Sigmoid colon (tissue), 7 donors: ENCODE results near the gene CTSF. TPM values are rescaled to one million over a fixed set of nuclear protein-coding genes. Genes with fewer than 3 reads are reported as not detected.
"Not testable (repeated sequence)": the region's sequence is repeated elsewhere in the genome, so short reads cannot be mapped to it uniquely, and the experiment has no call there.

Source experiments
- DNase-seq: peaks from one replicate; pipeline ENCODE4 v3.0.0-alpha.2; 2019
- H3K27ac ChIP-seq, 4 donors: fragments of 200-600 bp; sonication (generic); one replicate each; pipeline ENCODE4 v1.5.1; 2016 to 2019; ENCODE audit warnings: mild to moderate bottlenecking in 1 of 4
- H3K27me3 ChIP-seq, 3 donors: fragments of 200-600 bp; sonication (generic); one replicate each; pipeline ENCODE4 v1.5.1; 2019; ENCODE audit warnings: mild to moderate bottlenecking in 1 of 3
- H3K36me3 ChIP-seq, 4 donors: fragments of 200-600 bp; sonication (generic); one replicate each; pipeline ENCODE4 v1.5.1; 2016 to 2019
- H3K4me1 ChIP-seq, 4 donors: fragments of 200-600 bp; sonication (generic); one replicate each; pipeline ENCODE4 v1.5.1; 2017 to 2019
- H3K4me3 ChIP-seq, 4 donors: fragments of 200-600 bp; sonication (generic); one replicate each; pipeline ENCODE4 v1.5.1; 2017 to 2019; ENCODE audit warnings: mild to moderate bottlenecking in 2 of 4, moderate library complexity in 1 of 4
- H3K9me3 ChIP-seq, 4 donors: fragments of 200-600 bp in 3 of 4; sonication (generic) in 3 of 4; one replicate each; pipeline versions ENCODE4 v1.5.1 to v1.6.1; 2013 to 2019
- EP300 ChIP-seq, 4 donors: sonication (generic); formaldehyde crosslinking; IDR thresholded peaks; one replicate each; pipeline ENCODE4 v1.6.1; 2017; ENCODE audit warnings: antibody characterized with exemption in 4 of 4
- POLR2A ChIP-seq, 2 donors: fragments of 450-650 bp; IDR thresholded peaks; one replicate each; pipeline ENCODE4 v1.6.1; 2016; ENCODE audit warnings: antibody characterized with exemption in 2 of 2, mild to moderate bottlenecking in 2 of 2, moderate library complexity in 2 of 2
- POLR2AphosphoS5 ChIP-seq, 4 donors: sonication (generic); formaldehyde crosslinking; IDR thresholded peaks; one replicate each; pipeline ENCODE4 v1.6.1; 2017; ENCODE audit warnings: antibody characterized with exemption in 4 of 4
- WGBS, 2 donors: extraction: QIAGEN DNeasy Blood & Tissue Kit; methylation state at CpG; one replicate each; pipeline ENCODE4 v1.1.7; 2013; 5-methylcytosine and 5-hydroxymethylcytosine counted together
- intact Hi-C: fragments of 100-400 bp; cut with DNase I; formaldehyde crosslinking; loops from one replicate; pipeline ENCODE4 v1.15.1; 2023
- polyA plus RNA-seq, 3 donors: library from polyadenylated mRNA; stranded (reverse); fragments of 200-250 nt; gene quantifications; one replicate each; pipeline ENCODE4 v1.2.3, GENCODE V29; 2013
- total RNA-seq, 4 donors: library from RNA; depleted of rRNA; stranded (reverse); fragments of >200 nt; gene quantifications; one replicate each; pipeline ENCODE4 v1.1.0, GENCODE V29; 2016
- TF ChIP-seq, protein P1 (sequence below), 4 experiments: fragments of 450-650 bp in 3 of 4; fragments of 200-600 bp in 1 of 4; IDR thresholded peaks; one replicate each; pipeline ENCODE4 v1.5.1; 2016 to 2019; ENCODE audit warnings: antibody characterized with exemption in 4 of 4, mild to moderate bottlenecking in 3 of 4, moderate library complexity in 2 of 4
- donor health status: healthy with polysubstance abuse.
- donor health status: Bipolar disorder and iron deficiency.
- donor health status: healthy.

Gene CTSF
- total and polyA plus RNA-seq, 7 donors: 3.5 to 170 (median 121) TPM

DNA sequence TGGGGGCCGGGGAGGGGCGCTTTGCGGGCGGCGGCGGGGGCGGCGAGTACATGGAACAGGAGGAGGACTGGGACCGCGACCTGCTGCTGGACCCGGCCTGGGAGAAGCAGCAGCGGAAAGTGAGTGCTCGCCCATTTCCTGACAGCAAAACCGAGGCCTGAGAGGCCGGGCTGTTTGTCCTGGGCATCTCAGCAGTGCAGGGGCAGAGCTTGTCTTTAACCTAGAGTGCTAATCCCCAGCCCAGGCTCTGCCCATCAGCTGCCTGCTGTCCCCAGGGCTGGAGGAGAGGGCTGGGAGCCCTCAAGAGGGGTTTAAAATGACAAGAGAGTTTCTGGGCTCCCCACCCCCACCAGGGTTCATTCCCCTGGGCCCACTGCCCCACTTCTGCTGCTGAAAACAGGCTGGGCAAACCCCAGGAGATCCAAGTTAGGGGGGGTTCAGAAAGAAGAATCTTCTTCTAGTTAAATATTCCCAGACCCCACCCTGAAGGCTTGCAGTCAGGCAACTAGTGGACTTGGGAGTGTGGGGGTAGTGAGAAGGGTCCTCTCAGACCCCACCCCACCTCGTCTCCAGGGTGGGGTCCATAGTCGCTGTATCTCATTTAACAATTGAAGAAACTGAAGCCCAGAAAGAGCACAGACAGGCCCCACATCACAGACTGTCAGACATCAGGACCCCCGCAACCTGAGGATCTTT is 21.3 kb downstream of the CTSF start:
- 36% methylated on average over 18 of the region's 18 CpGs for WGBS, 2 donors
- TF ChIP-seq, protein P1, sequence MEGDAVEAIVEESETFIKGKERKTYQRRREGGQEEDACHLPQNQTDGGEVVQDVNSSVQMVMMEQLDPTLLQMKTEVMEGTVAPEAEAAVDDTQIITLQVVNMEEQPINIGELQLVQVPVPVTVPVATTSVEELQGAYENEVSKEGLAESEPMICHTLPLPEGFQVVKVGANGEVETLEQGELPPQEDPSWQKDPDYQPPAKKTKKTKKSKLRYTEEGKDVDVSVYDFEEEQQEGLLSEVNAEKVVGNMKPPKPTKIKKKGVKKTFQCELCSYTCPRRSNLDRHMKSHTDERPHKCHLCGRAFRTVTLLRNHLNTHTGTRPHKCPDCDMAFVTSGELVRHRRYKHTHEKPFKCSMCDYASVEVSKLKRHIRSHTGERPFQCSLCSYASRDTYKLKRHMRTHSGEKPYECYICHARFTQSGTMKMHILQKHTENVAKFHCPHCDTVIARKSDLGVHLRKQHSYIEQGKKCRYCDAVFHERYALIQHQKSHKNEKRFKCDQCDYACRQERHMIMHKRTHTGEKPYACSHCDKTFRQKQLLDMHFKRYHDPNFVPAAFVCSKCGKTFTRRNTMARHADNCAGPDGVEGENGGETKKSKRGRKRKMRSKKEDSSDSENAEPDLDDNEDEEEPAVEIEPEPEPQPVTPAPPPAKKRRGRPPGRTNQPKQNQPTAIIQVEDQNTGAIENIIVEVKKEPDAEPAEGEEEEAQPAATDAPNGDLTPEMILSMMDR (IDR thresholded peaks at IDR 0.05): no peak
- TF ChIP-seq POLR2AphosphoS5 (IDR thresholded peaks at IDR 0.05): no peak
- TF ChIP-seq EP300 (IDR thresholded peaks at IDR 0.05): no peak
- no peak for TF ChIP-seq POLR2A (IDR thresholded peaks at IDR 0.05)
- intact Hi-C loops: no loop called here

DNA sequence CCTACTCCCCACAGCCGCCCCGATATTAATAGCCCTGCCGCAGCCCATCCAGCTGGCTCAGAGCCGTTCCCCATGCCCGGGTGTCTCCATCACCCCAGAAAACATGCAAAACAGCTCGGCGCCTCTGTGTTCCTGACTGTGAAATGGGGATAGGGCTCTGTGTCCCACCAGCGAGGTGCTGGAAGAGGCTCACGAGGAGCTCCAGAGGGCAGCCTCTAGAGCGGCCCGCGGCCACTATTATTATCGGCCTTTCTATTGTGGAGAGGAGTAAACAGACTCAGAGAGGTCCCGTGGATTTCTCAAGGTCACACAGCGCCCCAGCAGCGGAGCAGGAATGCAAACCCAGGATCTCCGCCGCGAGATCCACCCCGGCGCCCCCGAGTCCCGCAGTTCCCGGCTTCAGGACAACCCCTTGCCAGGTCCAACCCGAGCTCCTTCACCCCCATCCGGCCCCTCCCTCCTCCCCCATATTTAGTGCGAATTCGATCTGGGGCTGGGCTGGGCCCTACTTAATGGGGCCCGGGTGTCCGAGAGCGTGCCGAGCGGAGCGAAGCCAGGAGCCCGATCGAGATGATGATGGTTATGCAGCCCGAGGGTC is 21.9 kb downstream of the CTSF start, which contains the start of gene ACTN3:
ACTN3 (plus strand) TSS at position 536 of the 598 bp plus-strand sequence; CDS start at position 571, 35 bp downstream.
- Histone ChIP-seq H3K36me3 (peaks cover 0 to 16% (median 0%) of the 10 kb centered on the region in 4 donors), H3K4me3 (peak within 1 kb of the TSS; percentile 47 to 90 (median 72)), H3K9me3 (no peaks in the 10 kb centered on the region), H3K4me1 (peaks cover 0 to 36% (median 27%) of the 10 kb centered on the region in 4 donors), H3K27me3 (no peaks in the 10 kb centered on the region), H3K27ac (peak within 1 kb of the TSS; percentile 81 to 88 (median 86))
- peak; percentile 87 for DNase-seq
- 5 to 6% methylated on average over 37 of the region's 37 CpGs for WGBS, 2 donors
- no peak for TF ChIP-seq POLR2A (IDR thresholded peaks at IDR 0.05)
- TF ChIP-seq, protein P1 (IDR thresholded peaks at IDR 0.05): no peak
- intact Hi-C loops: no loop called here

More for the DNA sequence above, 21.3 kb downstream of the CTSF start:
- H3K27ac ChIP-seq: peak overlapping the region; percentile 81 to 88 (median 86)
- H3K9me3 ChIP-seq: no peaks in the 10 kb centered on the region
- no peak for DNase-seq
- no peaks in the 10 kb centered on the region for H3K27me3 ChIP-seq
- peaks cover 0 to 9% (median 0%) of the 10 kb centered on the region in 4 donors for H3K36me3 ChIP-seq
- peaks cover 0 to 36% (median 27%) of the 10 kb centered on the region in 4 donors for H3K4me1 ChIP-seq
- H3K4me3 ChIP-seq: peak overlapping the region in 3 of 4 donors; percentile 68 to 90 (median 76)

DNA sequence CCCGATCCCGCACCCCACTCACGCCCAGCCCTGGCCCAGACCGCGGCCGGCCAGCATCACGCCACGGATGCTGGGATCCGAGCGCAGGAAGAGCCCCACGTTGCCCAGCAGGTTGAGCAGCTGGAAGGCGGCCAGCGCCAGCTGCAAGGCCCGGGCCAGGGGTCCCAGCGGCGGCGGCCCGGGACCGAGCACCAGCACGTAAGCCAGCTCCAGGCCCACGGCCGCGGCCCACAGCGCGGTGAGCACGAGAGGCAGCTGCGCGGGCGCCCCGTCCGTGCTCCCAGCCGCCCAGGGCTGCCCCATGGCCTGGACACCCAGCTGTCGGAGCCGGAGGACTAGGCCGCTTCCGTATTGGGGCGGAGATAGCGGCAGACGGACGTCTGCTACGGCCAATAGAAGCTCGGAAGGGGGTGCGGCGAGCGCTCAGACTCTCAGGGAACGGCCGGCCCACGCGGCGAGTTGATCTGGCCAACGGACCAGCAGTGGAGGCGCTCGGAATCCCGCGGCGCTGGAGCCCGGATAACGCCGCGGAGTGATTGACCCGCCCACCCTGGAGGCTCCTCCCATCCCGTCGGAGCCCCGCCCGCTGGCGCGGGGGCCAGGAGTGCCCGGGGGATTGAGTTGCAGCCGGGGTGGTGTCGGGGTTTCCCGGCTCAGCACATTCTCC is 22.6 kb downstream of the CTSF start, which contains the start of gene ZDHHC24:
ZDHHC24 (minus strand) TSS at position 348 of the 667 bp plus-strand sequence; CDS start at position 303, 45 bp downstream.
- H3K4me1 ChIP-seq: peaks cover 0 to 36% (median 27%) of the 10 kb centered on the region in 4 donors
- H3K27ac ChIP-seq: peak within 1 kb of the TSS; percentile 81 to 88 (median 86)

DNA sequence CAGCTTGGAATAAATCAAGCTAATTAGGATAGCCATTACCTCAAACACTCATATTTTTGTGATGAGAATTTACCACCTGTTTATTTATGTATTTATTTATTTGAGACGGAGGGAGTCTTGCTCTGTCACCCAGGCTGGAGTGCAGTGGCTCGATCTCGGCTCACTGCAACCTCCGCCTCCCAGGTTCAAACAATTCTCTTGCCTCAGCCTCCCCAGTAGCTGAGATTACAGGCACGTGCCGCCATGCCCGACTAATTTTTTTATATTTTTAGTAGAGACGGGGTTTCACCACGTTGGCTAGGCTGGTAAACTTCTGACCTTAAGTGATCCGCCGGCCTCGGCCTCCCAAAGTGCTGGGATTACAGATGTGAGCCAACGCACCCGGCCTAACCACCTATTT is 23.5 kb downstream of the CTSF start:
- DNase-seq, H3K27ac ChIP-seq, intact Hi-C loops, H3K27me3 ChIP-seq, H3K9me3 ChIP-seq: not testable (repeated sequence)
- WGBS, 2 donors: 61 to 72% methylated on average over 14 of the region's 14 CpGs
- peaks cover 0 to 22% (median 5%) of the 10 kb centered on the region in 4 donors for H3K36me3 ChIP-seq
- H3K4me1 ChIP-seq: peaks cover 0 to 36% (median 27%) of the 10 kb centered on the region in 4 donors
- H3K4me3 ChIP-seq: peak overlapping the region in 3 of 4 donors; percentile 68 to 90 (median 76)

More for the DNA sequence above, 22.6 kb downstream of the CTSF start, which contains the start of gene ZDHHC24:
- TF ChIP-seq, protein P1 (IDR thresholded peaks at IDR 0.05): no peak
- TF ChIP-seq POLR2AphosphoS5 (IDR thresholded peaks at IDR 0.05): peak; percentile 47 to 72 (median 70)
- no peak for TF ChIP-seq POLR2A (IDR thresholded peaks at IDR 0.05)
- no peak for TF ChIP-seq EP300 (IDR thresholded peaks at IDR 0.05)
- Histone ChIP-seq H3K36me3 (peaks cover 0 to 22% (median 3%) of the 10 kb centered on the region in 4 donors), H3K4me3 (peak within 1 kb of the TSS; percentile 47 to 90 (median 72)), H3K9me3 (no peaks in the 10 kb centered on the region), H3K27me3 (no peaks in the 10 kb centered on the region)
- intact Hi-C loops: no loop called here
- peak; percentile 99 for DNase-seq
- 0 to 1% methylated on average over 71 of the region's 71 CpGs for WGBS, 2 donors
